Muscle of back (tissue), 11 donors: ENCODE data around the gene KLC1. TPM values are rescaled to one million over a fixed set of nuclear protein-coding genes. Genes with fewer than 3 reads are reported as not detected.
A peak's percentile ranks its signal among the peaks of the same experiment; 100 is the strongest.

Experiments used
- DNase-seq, 3 donors: peaks; one replicate each; pipeline versions ENCODE4 v3.0.0 to v3.0.0-alpha.2; 2013
- polyA plus RNA-seq, 10 donors: library from polyadenylated mRNA; unstranded; fragments of 120-200 nt; gene quantifications; one replicate each; pipeline ENCODE4 v1.2.1, GENCODE V29; 2013; ENCODE audit not compliant: insufficient read length in 10 of 10

Gene KLC1
- polyA plus RNA-seq, 10 donors = 74.7 to 131 (median 91.9) TPM

DNA sequence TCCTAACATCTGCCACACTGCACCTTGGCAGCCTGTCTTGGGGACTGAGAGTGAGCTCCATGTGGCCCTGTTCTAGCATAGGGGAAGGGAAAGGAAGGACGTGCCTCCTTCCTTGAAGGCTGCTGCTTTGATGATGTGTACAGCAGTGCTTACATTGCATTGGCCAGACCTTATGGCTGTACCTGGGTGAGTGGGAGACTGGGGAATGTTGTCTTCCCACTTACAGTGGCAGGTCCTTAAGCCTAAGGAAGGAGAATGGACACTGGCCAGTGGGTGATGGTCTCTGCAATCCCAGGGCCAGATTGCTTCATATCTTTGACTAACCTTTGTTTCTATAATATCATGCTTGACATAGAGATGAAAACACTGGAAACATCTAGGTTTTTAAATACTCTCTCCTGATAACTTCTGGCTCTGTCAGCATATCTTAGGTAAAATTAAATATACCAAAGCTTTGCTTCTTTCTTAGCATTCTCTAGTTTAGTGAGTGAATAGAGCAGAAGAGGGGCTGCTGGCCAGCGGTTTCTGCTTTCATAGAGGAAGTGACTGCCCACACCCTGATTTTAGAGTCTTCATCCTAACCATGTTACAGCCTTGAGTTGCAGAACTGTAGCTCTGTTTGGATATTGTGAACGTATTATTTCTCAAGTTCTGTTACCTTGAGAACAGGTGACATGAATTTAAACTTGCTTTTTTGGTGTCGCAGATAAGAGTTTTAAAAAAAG, 27.2 kb downstream of the KLC1 start:
- DNase-seq = no peak

GRCh38 chr14:103656756-103657133, 27.7 kb downstream of the KLC1 start:
- no peak for DNase-seq

- peak in 1 of 3 donors; percentile 23 for DNase-seq
Measured at GRCh38 chr14:103657471-103657870, 28.5 kb downstream of the KLC1 start.

DNA sequence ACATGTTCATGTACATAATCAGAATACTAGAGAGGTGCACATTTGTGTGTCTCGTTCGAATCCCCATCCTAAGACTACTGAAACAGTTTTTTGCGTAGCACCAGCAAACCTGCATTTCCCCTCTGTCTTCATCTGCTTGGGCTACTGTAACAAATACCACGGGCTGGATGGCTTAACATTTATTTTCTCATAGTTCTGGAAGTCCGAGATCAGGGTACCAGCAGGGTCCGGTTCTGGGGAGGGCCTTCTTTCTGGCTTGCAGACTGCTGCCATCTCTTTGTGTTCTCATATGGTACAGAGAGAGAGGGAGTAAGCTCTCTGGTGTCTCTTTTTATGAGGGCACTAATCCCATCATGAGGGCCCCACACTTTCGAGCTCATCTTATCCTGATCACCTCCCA, 30.6 kb downstream of the KLC1 start:
- no peak for DNase-seq

DNA sequence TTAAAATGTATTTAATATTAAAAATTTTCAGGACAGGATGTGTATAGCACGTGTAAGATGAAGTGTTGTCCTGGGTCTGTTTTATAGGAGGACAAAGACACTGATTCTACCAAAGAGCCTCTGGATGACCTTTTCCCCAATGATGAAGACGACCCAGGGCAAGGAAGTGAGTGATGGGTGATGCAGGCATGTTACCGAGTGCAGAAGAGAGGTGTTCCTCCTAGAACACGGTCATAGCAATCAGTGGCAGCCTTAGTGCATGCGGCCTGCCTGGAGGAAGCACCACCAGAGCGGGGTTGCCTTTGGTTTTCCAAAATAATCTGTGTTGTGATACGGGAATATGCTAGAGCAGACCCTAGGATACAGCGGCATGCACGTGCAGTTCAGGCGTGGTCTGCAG, 33.0 kb downstream of the KLC1 start:
- DNase-seq = no peak

- no peak for DNase-seq
Measured at GRCh38 chr14:103662591-103662990, 33.6 kb downstream of the KLC1 start.

GRCh38 chr14:103663506-103663905, 34.5 kb downstream of the KLC1 start:
- no peak for DNase-seq

DNA sequence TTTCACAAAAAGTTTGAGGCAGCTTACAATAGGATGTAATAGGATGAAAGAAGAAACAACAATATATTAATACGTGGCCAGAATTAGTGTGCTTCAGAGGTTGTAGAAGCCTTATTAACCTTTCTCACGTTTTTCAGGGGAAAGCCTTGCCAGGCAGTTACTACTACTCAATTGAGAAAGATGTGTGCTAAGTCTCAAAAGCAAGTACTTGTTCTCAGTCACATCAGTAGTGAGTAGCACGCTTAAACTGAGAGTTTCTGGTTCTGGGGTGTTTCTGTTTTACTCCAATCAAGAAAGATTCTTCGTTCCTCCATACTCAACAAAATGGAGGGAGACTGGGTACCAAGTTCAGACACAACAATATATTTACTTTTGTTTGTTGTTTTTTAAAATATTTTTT, 38.7 kb downstream of the KLC1 start:
- no peak for DNase-seq

DNA sequence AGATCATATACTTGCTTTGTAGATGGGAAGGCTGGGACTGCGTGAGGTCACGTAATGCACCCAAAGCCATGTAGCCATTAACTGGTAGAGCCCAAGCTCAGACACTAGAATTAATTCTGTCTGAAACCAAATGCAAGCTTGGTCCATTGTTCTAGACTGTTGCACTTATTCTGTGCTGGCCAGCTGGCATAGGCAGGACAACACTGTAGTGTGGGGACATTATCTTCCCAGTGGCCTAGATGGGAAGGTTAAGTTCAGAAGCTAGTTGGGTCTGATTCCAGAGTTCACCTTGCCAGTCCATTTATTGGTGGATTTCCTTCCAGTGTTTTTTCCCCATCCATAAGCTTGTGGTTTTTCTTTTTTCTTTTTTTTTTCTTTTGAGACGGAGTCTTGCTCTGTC, 39.1 kb downstream of the KLC1 start:
- DNase-seq = no peak

GRCh38 chr14:103669370-103669769, 40.4 kb downstream of the KLC1 start:
- DNase-seq = no peak

DNA sequence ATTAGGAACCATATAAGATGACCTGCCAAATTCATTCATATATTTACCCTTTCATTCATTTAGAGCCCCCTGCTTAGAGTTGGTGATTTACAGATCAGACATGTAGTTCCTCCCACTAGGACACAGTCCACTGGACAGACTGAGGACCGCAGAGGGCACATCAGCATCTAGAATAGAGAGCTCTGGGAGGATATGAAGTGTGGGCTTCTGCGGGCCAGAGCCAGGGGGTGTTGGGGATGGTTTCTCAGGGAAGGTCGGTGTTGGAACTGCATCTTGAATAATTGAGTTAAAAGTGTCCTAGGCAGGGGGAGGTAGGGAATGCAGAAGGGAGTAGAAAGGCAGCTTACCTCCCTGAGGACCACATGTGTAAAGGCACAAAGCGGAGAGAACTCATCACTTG, 42.9 kb downstream of the KLC1 start:
- no peak for DNase-seq

GRCh38 chr14:103675957-103676356, 46.9 kb downstream of the KLC1 start:
- no peak for DNase-seq

DNA sequence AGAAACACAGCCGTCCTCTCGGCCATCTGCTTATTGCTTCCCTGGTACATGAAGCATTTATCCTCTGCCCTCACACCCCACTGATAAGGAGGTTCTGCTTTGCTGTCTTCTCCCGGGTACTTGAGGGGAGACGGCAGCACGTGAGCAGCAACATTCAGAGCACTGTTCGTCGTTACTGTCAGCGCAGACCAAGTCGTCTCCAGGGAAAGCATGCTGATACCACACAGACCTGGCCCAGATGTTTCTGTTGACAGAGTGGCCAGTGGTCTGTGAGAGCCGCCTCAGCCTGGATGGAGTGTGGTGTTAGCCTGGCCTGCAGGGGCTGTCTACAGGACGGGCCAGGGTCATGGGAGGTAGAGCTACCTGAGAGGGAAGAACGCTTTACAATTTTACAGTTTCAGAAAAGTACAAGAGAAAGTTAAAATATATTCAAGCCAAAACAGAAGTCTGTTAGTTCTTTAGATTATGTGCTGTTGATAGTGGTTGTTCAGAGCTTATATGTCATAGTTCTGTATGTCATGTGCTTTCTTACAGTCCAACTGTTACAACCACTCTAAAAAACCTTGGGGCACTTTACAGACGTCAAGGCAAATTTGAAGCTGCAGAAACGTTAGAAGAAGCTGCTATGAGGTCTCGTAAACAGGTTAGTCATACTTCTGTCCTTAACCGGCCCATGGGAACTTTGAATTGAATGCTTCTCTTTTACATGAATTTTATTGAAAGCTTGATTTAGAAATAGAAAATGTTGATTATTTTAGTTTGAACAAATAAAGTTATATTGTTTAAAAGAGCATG, 48.1 kb downstream of the KLC1 start:
- no peak for DNase-seq

DNA sequence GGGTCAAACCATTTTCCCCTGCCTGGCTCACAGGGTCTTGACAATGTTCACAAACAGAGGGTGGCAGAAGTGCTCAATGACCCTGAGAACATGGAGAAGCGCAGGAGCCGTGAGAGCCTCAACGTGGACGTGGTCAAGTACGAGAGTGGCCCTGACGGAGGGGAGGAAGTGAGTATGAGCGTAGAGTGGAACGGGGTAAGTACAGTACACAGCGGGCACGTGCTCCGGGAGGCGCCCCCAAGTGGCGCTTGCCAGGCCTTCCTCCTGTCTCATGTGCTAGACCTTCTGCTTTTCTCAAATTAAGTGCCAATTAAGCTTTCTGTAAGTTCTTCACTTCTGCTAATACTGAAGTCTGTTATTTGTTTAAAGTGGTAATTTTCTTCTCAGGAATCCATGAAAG, 50.3 kb downstream of the KLC1 start:
- peak in 1 of 3 donors; percentile 46 for DNase-seq

DNA sequence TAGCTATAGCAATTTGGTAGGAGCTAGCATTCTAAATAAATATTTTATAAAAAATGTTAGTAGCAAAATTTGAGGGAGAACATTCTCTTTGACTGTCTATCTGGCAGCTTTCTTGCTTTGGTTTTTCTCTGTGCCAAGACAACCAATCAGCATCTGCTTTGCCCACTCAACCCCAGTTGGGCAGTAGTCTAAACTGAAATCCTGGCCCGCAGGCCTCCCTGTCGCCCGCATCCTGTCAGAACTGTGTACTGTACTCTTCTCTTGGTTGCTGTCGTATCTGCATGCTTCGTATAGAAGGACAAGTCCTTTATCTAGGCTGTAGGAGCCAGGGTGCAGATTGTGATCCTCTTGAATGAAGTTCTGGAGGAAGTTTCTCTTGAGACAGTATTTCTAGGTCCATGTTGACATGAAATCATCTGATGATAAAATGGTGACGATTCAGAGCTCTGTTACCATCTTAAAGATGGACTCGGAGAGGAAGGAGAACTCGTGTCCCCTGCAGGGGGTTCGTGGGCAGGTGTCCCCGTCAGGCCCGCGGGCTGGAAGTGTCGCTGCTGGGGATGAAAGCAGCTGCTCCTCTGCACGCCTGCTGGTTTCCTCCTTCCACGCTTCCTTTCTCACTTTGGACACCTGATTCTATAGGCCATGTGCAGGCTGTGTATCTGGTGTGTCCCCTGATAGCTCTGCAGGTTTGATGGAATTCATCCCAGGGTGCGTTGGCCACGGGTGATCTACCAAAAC, 51.6 kb downstream of the KLC1 start:
- no peak for DNase-seq

- DNase-seq = no peak
Measured at GRCh38 chr14:103683139-103683538, 54.1 kb downstream of the KLC1 start.

GRCh38 chr14:103684471-103684870, 55.5 kb downstream of the KLC1 start:
- peak in 2 of 3 donors; percentile 43 to 81 for DNase-seq

- no peak for DNase-seq
Measured at GRCh38 chr14:103684871-103685270, 55.9 kb downstream of the KLC1 start.

DNA sequence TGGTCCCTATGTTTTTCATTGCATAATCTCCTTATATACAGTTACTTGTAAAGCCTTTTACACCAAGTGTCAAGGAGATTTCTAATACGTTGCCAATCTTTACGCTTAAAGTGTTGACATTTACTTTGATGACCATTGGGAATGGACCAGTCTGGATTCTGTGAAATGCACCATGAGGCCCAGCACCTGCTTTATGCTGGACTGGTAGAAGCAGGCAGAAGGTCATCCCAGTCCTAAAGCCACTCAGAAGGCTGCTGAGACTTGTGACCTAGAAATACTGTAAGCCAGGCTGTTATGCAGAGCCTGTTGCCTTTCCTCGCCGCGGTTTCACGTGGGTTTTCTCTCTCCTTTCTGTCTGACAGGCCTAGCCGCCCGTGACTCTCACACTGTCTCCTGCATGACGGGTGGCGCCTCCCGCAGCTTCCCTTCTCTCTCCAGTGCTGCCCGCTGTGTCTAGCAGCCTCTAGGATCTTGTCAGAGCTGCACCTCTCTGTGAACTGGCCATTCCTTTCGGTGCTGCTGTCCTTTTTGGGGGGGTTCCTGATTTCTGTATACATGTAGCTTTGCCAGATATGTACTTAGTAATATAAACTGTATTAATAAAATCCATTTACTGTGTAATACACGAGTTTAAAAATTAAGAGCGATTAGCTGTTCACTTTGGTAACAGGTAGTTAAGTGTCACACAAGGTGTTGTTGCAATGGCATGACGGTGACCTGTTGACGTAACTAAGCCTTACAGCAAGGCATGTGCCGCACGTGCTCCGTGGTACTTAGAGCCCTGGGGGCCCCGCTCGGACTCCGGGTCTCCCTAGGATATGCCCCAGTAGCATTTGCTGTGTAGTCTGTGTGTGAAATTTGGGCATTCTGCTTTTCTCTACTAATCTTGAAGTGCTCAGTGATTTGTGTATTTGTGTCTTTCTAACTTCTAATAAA, 56.5 kb downstream of the KLC1 start:
- no peak for DNase-seq

- DNase-seq = no peak
Measured at GRCh38 chr14:103686831-103687485, 57.9 kb downstream of the KLC1 start.

DNA sequence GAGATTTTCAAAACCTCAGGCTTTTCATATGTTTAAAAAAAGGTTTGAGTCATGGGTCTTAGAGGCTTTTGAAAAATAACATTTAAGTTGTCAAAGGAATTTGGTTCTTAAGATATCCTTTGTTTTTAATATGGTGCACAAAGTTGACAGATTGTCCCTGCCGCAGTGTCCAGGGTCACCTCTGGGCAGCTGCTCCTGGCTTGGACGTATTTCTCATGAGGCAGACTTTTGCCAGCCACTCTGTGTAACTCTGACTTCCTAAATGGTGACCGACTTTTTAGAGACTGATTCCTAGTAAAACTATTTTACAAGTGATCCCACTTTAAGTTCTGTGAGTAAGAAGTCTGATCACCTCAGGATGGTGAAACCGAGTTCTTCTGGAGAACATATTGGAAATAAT, 58.7 kb downstream of the KLC1 start:
- no peak for DNase-seq
